Aorta (tissue), 5 donors: ENCODE measurements around the gene APOO. TPM values are rescaled to one million over a fixed set of nuclear protein-coding genes. Genes with fewer than 3 reads are reported as not detected.

Experiments used
- ATAC-seq: fragments of 200-7000 bp; cut with Tn5 transposase; one replicate; pipeline ENCODE4 v1.9.1; 2022; ENCODE audit warnings: moderate library complexity; ENCODE audit not compliant: low FRiP score
- DNase-seq, 2 donors: peaks; one replicate each; pipeline ENCODE4 v3.0.0-alpha.2; 2020
- H3K27ac ChIP-seq, 2 donors: one replicate each; pipeline ENCODE4 v1.5.1; 2013; ENCODE audit warnings: low read length in 2 of 2, mild to moderate bottlenecking in 2 of 2, moderate library complexity in 2 of 2, control low read depth in 1 of 2, inconsistent platforms in 1 of 2, low read depth in 1 of 2
- H3K27me3 ChIP-seq, 2 donors: one replicate each; pipeline ENCODE4 v1.6.1; 2013; ENCODE audit warnings: control low read depth in 1 of 2, low read length in 1 of 2, mild to moderate bottlenecking in 1 of 2, moderate library complexity in 1 of 2; ENCODE audit not compliant: insufficient read depth in 2 of 2, control insufficient read depth in 1 of 2
- H3K36me3 ChIP-seq, 2 donors: one replicate each; pipeline ENCODE4 v1.6.1; 2013; ENCODE audit warnings: control low read depth in 1 of 2, low read length in 1 of 2, mild to moderate bottlenecking in 1 of 2; ENCODE audit not compliant: insufficient read depth in 2 of 2, control insufficient read depth in 1 of 2
- H3K4me1 ChIP-seq, 2 donors: one replicate each; pipeline ENCODE4 v1.6.1; 2013; ENCODE audit warnings: low read length in 2 of 2, control low read depth in 1 of 2, mild to moderate bottlenecking in 1 of 2, moderate library complexity in 1 of 2; ENCODE audit not compliant: insufficient read depth in 2 of 2, control insufficient read depth in 1 of 2
- H3K4me3 ChIP-seq, 2 donors: one replicate each; pipeline ENCODE4 v1.5.1; 2013; ENCODE audit warnings: low read length in 2 of 2, control low read depth in 1 of 2, mild to moderate bottlenecking in 1 of 2
- H3K9me3 ChIP-seq: one replicate; pipeline ENCODE4 v1.6.1; 2013; ENCODE audit warnings: mild to moderate bottlenecking, low read length; ENCODE audit not compliant: control insufficient read depth
- WGBS, 2 donors: extraction: QIAGEN DNeasy Blood & Tissue Kit; methylation state at CpG; one replicate each; pipeline ENCODE4 v1.1.7; 2013; 5-methylcytosine and 5-hydroxymethylcytosine counted together
- intact Hi-C, 2 donors: fragments of 100-400 bp; cut with DNase I; formaldehyde crosslinking; loops; one replicate each; pipeline versions ENCODE4 v1.14.2 to v1.15.0; 2022
- polyA plus RNA-seq, 2 donors: library from polyadenylated mRNA; stranded (reverse); fragments of 200-250 nt; gene quantifications; one replicate each; pipeline ENCODE4 v1.2.3, GENCODE V29; 2013
- total RNA-seq, 2 donors: library from RNA; stranded (reverse); fragmentation: NEBNext Ultra II Directional; extraction: Animal tissue kit (Norgen Biotek cat#: 25700); gene quantifications; one replicate each; pipeline ENCODE4 v1.2.1, GENCODE V29; 2021
- donor health status: healthy with polysubstance abuse.
- donor health status: Bipolar disorder and iron deficiency.
- donor health status: DM: no; HTN: no; CAD: no.
- donor health status: DM: no; HTN: no; CAD: no.
- donor health status: DM: yes; HTN: yes; CAD: no.

APOO gene
- total and polyA plus RNA-seq, 4 donors, result 4.6 to 12.7 (median 7.2) TPM

DNA sequence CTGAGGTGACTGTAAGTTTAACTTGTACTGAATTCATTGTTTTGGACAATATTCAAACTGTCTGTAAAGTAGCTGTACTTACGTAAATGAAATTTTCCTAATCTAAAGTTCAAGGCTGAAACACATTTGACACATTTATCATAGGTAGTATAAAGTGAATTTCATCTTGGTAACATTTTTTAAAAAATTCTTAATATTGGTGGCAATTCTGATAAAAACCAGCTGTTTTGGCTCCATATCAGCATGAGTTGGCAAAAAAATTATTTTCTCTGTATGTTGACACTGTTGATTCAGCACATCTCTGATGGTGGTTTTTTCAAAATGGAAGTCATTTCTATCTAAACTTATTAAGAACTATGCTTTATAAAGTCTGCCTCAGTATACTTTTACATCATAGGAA lies 31.0 kb upstream of the APOO start:
- DNase-seq (no peak), ATAC-seq (no peak)
- no peaks in the 10 kb centered on the region for H3K9me3 ChIP-seq
- no peak overlapping the region for H3K4me3 ChIP-seq
- intact Hi-C loops, result no loop called here
- H3K27me3 ChIP-seq, result no peaks in the 10 kb centered on the region
- no peaks in the 10 kb centered on the region for H3K36me3 ChIP-seq
- no peaks in the 10 kb centered on the region for H3K4me1 ChIP-seq
- 14 to 25% methylated on average over 1 of the region's 1 CpG for WGBS, 2 donors
- no peak overlapping the region for H3K27ac ChIP-seq

- 59 to 69% methylated on average over 4 of the region's 4 CpGs for WGBS, 2 donors
- intact Hi-C loops, result no loop called here
- H3K36me3 ChIP-seq, result no peaks in the 10 kb centered on the region
- DNase-seq (no peak), ATAC-seq (no peak)
- H3K4me1 ChIP-seq, result no peaks in the 10 kb centered on the region
- H3K9me3 ChIP-seq, result no peaks in the 10 kb centered on the region
- no peak overlapping the region for H3K4me3 ChIP-seq
- H3K27me3 ChIP-seq, result no peaks in the 10 kb centered on the region
- H3K27ac ChIP-seq, result no peak overlapping the region
Measured at GRCh38 chrX:23937100-23937499, 29.4 kb upstream of the APOO start.

GRCh38 chrX:23936180-23936579 lies 28.4 kb upstream of the APOO start:
- H3K27ac ChIP-seq, result no peak overlapping the region
- no peaks in the 10 kb centered on the region for H3K4me1 ChIP-seq
- no peak for ATAC-seq
- no peak for DNase-seq
- intact Hi-C loops, result no loop called here
- no peak overlapping the region for H3K4me3 ChIP-seq
- H3K9me3 ChIP-seq, result no peaks in the 10 kb centered on the region
- no peaks in the 10 kb centered on the region for H3K36me3 ChIP-seq
- WGBS, 2 donors, result 8 to 22% methylated on average over 1 of the region's 1 CpG
- H3K27me3 ChIP-seq, result no peaks in the 10 kb centered on the region

DNA sequence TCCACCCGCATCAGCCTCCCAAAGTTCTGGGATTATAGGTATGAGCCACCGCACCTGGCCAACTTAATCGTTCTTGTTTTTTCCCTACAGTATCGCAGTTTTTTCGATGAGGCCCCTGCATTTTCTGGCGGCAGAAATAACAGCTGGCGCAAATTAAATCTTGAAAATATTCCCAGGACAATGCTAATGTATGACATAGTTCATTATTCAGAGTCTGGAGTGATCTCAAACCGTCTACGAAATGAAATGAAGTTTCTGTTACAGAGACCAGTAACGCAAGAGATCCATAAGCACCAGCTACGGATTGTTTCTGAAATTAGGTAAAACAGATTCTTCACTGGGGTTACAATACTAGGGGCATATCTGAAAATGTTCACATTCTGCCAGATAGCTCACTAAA lies 27.4 kb upstream of the APOO start:
- intact Hi-C loops, result no loop called here
- Histone ChIP-seq H3K27me3 (no peaks in the 10 kb centered on the region), H3K4me1 (no peaks in the 10 kb centered on the region), H3K9me3 (no peaks in the 10 kb centered on the region), H3K36me3 (no peaks in the 10 kb centered on the region), H3K4me3 (no peak overlapping the region), H3K27ac (no peak overlapping the region)
- 70 to 77% methylated on average over 11 of the region's 11 CpGs for WGBS, 2 donors
- no peak for DNase-seq
- no peak for ATAC-seq

GRCh38 chrX:23932046-23932445 lies 24.3 kb upstream of the APOO start:
- H3K27ac ChIP-seq, result no peak overlapping the region
- intact Hi-C loops, result no loop called here
- no peak overlapping the region for H3K4me3 ChIP-seq
- H3K36me3 ChIP-seq, result no peaks in the 10 kb centered on the region
- 19 to 31% methylated on average over 1 of the region's 1 CpG for WGBS, 2 donors
- H3K4me1 ChIP-seq, result no peaks in the 10 kb centered on the region
- no peaks in the 10 kb centered on the region for H3K27me3 ChIP-seq
- H3K9me3 ChIP-seq, result no peaks in the 10 kb centered on the region
- no peak for DNase-seq
- no peak for ATAC-seq

DNA sequence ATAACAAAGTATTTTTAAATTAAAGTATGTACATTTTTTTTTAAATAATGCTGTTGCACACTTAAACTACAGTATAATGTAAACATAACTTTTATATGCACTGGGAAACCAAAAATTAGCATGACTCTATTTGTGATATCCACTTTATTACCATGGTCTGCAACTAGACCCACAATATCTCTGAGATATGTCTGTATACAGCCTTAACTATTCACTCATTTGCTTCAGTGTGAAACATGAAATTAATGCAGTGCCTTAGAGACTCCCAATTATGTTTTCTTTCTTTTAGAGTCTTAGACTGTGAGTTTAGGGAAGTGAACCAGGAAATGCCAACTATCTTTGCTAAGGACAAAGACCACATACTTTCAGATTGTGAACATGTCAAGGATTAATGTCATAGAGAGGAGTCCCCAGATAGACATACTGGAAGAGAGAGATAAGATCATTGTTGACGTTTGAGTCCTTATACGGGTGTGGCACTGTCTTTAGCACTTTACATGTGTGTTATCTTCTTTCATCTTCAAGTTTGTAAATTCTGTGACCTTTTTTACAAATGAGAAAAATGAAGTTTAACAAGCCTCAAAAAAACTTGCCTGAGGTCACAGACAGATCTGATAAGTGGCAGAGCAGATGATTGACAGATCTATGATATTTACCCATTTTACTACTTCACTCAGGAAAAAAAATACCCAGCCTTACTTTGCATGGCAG lies 23.3 kb upstream of the APOO start:
- DNase-seq (no peak), ATAC-seq (no peak)
- no peak overlapping the region for H3K4me3 ChIP-seq
- H3K27ac ChIP-seq, result no peak overlapping the region
- intact Hi-C loops, result no loop called here
- WGBS, 2 donors, result 47 to 48% methylated on average over 2 of the region's 2 CpGs
- H3K27me3 ChIP-seq, result no peaks in the 10 kb centered on the region
- H3K36me3 ChIP-seq, result no peaks in the 10 kb centered on the region
- H3K4me1 ChIP-seq, result no peaks in the 10 kb centered on the region
- no peaks in the 10 kb centered on the region for H3K9me3 ChIP-seq

DNA sequence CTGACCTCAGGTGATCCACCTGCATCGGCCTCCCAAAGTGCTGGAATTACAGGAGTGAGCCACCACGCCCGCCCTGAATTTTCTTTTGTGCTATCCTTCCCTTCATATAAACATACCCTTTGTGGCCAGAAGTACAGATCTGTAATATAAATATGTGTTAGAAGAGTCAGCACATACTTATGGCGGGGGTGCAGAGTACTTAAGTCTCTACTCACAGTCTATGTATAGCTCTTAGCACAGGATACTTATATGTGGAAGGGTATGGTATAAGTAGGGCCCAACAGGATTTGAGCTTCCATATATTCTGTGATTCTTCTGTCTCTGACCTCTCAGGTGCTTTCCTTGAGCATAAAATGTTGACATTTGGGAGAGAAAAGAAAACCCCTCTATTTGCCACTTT lies 18.3 kb upstream of the APOO start:
- no peak overlapping the region for H3K27ac ChIP-seq
- H3K36me3 ChIP-seq, result no peaks in the 10 kb centered on the region
- intact Hi-C loops, result no loop called here
- H3K4me3 ChIP-seq, result no peak overlapping the region
- no peaks in the 10 kb centered on the region for H3K9me3 ChIP-seq
- no peaks in the 10 kb centered on the region for H3K27me3 ChIP-seq
- WGBS, 2 donors, result 75 to 97% methylated on average over 4 of the region's 4 CpGs
- no peak for DNase-seq
- ATAC-seq, result no peak
- H3K4me1 ChIP-seq, result no peaks in the 10 kb centered on the region

GRCh38 chrX:23919706-23920320 lies 12.1 kb upstream of the APOO start:
- H3K27ac ChIP-seq, result no peak overlapping the region
- 55 to 62% methylated on average over 9 of the region's 9 CpGs for WGBS, 2 donors
- H3K4me1 ChIP-seq, result no peaks in the 10 kb centered on the region
- H3K36me3 ChIP-seq, result no peaks in the 10 kb centered on the region
- no peak for ATAC-seq
- no peak for DNase-seq
- H3K9me3 ChIP-seq, result no peaks in the 10 kb centered on the region
- no peaks in the 10 kb centered on the region for H3K27me3 ChIP-seq
- intact Hi-C loops, result no loop called here
- no peak overlapping the region for H3K4me3 ChIP-seq

GRCh38 chrX:23919148-23919547 lies 11.4 kb upstream of the APOO start:
- DNase-seq (no peak), ATAC-seq (no peak)
- H3K4me3 ChIP-seq, result no peak overlapping the region
- no peak overlapping the region for H3K27ac ChIP-seq
- H3K27me3 ChIP-seq, result no peaks in the 10 kb centered on the region
- H3K36me3 ChIP-seq, result no peaks in the 10 kb centered on the region
- 61 to 79% methylated on average over 1 of the region's 1 CpG for WGBS, 2 donors
- H3K9me3 ChIP-seq, result no peaks in the 10 kb centered on the region
- intact Hi-C loops, result no loop called here
- no peaks in the 10 kb centered on the region for H3K4me1 ChIP-seq
